SK-N-SH treated with all-trans-retinoic acid at 6 μM for 48 hours (cell line): ENCODE results near the gene BTNL9.

Source experiments
- ATAC-seq: fragments of 200-7000 bp; cut with Tn5 transposase; 3 replicates; pipeline ENCODE4 v1.9.1; 2020; ENCODE audit warnings: mild to moderate bottlenecking, moderate library complexity
- ARNTL ChIP-seq: fragments of 450-650 bp; formaldehyde crosslinking; IDR thresholded peaks from 2 replicates; pipeline ENCODE4 v1.5.0; 2020; ENCODE audit warnings: low read depth, mild to moderate bottlenecking, moderate library complexity, borderline replicate concordance
- BACH2 ChIP-seq: fragments of 250-450 bp; sonication (Bioruptor Pico); IDR thresholded peaks from 2 replicates; pipeline ENCODE4 v1.9.0; 2021; ENCODE audit warnings: mild to moderate bottlenecking, borderline replicate concordance
- CREB5 ChIP-seq: fragments of 250-450 bp; sonication (Bioruptor Pico); IDR thresholded peaks from 2 replicates; pipeline ENCODE4 v1.5.1; 2020; ENCODE audit warnings: low read depth, mild to moderate bottlenecking, moderate library complexity
- ESRRG ChIP-seq: fragments of 250-450 bp; sonication (Bioruptor Pico); IDR thresholded peaks from 2 replicates; pipeline ENCODE4 v1.6.1; 2021; ENCODE audit warnings: mild to moderate bottlenecking
- GLIS3 ChIP-seq: fragments of 250-450 bp; sonication (Bioruptor Pico); IDR thresholded peaks from 2 replicates; pipeline ENCODE4 v1.5.0; 2020; ENCODE audit warnings: mild to moderate bottlenecking, moderate library complexity
- ISL1 ChIP-seq: fragments of 250-450 bp; sonication (Bioruptor Pico); IDR thresholded peaks from 2 replicates; pipeline ENCODE4 v2.1.2; 2022; ENCODE audit warnings: mild to moderate bottlenecking, moderate library complexity
- OSR1 ChIP-seq: fragments of 250-450 bp; sonication (Bioruptor Pico); IDR thresholded peaks from 2 replicates; pipeline ENCODE4 v1.8.0; 2022; ENCODE audit warnings: moderate library complexity, mild to moderate bottlenecking, inconsistent platforms
- PATZ1 ChIP-seq: fragments of 250-450 bp; sonication (Bioruptor Pico); IDR thresholded peaks from 2 replicates; pipeline ENCODE4 v1.8.0; 2020; ENCODE audit warnings: mild to moderate bottlenecking, moderate library complexity, borderline replicate concordance
- POU6F1 ChIP-seq: fragments of 250-450 bp; sonication (Bioruptor Pico); IDR thresholded peaks from 2 replicates; pipeline ENCODE4 v1.8.0; 2021; ENCODE audit warnings: low read depth, mild to moderate bottlenecking, moderate library complexity, borderline replicate concordance
- RARB ChIP-seq: fragments of 250-450 bp; sonication (Bioruptor Pico); IDR thresholded peaks from 2 replicates; pipeline ENCODE4 v1.8.0; 2021; ENCODE audit warnings: mild to moderate bottlenecking, moderate library complexity
- SNAI2 ChIP-seq: fragments of 250-450 bp; sonication (Bioruptor Pico); IDR thresholded peaks from 2 replicates; pipeline ENCODE4 v1.5.0; 2020; ENCODE audit warnings: mild to moderate bottlenecking, moderate library complexity
- TCF4 ChIP-seq: fragments of 250-450 bp; sonication (Bioruptor Pico); IDR thresholded peaks from 2 replicates; pipeline ENCODE4 v1.8.0; 2021; ENCODE audit warnings: mild to moderate bottlenecking, moderate library complexity, borderline replicate concordance
- TOX ChIP-seq: fragments of 250-450 bp; sonication (Bioruptor Pico); IDR thresholded peaks from 2 replicates; pipeline ENCODE4 v1.8.0; 2021; ENCODE audit warnings: mild to moderate bottlenecking, moderate library complexity, borderline replicate concordance
- TSHZ2 ChIP-seq: fragments of 250-450 bp; sonication (Bioruptor Pico); IDR thresholded peaks from 2 replicates; pipeline ENCODE4 v1.5.0; 2020; ENCODE audit warnings: mild to moderate bottlenecking, moderate library complexity
- ZC3H10 ChIP-seq: fragments of 250-450 bp; sonication (Bioruptor Pico); IDR thresholded peaks from 2 replicates; pipeline ENCODE4 v1.5.1; 2021; ENCODE audit warnings: mild to moderate bottlenecking, moderate library complexity
- ZFP3 ChIP-seq: fragments of 250-450 bp; sonication (Bioruptor Pico); IDR thresholded peaks from 2 replicates; pipeline ENCODE4 v1.5.0; 2020; ENCODE audit warnings: mild to moderate bottlenecking, moderate library complexity
- ZFP30 ChIP-seq: fragments of 450-650 bp; formaldehyde crosslinking; IDR thresholded peaks from 2 replicates; pipeline ENCODE4 v1.5.0; 2022; ENCODE audit warnings: mild to moderate bottlenecking, moderate library complexity
- ZNF565 ChIP-seq: fragments of 450-650 bp; formaldehyde crosslinking; conservative IDR thresholded peaks from 2 replicates; pipeline ENCODE4 v1.5.0; 2020; ENCODE audit warnings: low read depth, mild to moderate bottlenecking, moderate library complexity
- ZNF70 ChIP-seq: fragments of 450-650 bp; formaldehyde crosslinking; IDR thresholded peaks from 2 replicates; pipeline ENCODE4 v1.5.0; 2020; ENCODE audit warnings: mild to moderate bottlenecking, moderate library complexity
- ZNF8 ChIP-seq: fragments of 450-650 bp; formaldehyde crosslinking; IDR thresholded peaks from 2 replicates; pipeline ENCODE4 v1.5.0; 2020; ENCODE audit warnings: mild to moderate bottlenecking, moderate library complexity
- TF ChIP-seq, protein P1 (sequence below): fragments of 250-450 bp; sonication (Bioruptor Pico); IDR thresholded peaks from 2 replicates; pipeline ENCODE4 v1.5.1; 2021; ENCODE audit warnings: mild to moderate bottlenecking, moderate library complexity

BTNL9 gene

DNA sequence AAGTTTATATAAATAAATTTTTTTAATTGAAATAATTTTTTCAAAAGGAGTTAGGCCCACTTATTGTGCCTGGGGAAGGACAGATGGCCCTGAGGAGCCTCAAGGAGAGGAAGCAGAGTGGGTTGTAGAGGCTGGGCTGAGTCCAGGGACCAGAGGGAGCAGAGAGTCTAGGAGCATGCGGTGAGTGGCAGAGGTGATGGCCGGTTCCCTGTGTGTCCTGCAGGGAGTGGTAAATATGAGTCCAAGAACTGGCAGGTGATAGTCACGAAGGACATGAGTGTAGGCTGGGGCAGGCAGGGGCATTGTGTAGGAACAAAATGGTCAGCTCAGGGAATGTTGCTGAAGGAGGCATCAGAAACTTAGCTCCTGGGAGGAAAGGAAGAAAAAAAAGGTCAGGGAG, 8.3 kb upstream of the BTNL9 start (continued):
- TF ChIP-seq PATZ1 (CRISPR knock-in tag) (no peak), TOX (CRISPR knock-in tag) (no peak), OSR1 (no peak), ZFP3 (CRISPR knock-in tag) (no peak), ZNF8 (CRISPR knock-in tag) (no peak)

GRCh38 chr5:181035991-181036815, 3.9 kb upstream of the BTNL9 start:
- TF ChIP-seq TSHZ2 (no peak), ZC3H10 (no peak), ISL1 (CRISPR knock-in tag) (no peak), CREB5 (CRISPR knock-in tag) (no peak), SNAI2 (CRISPR knock-in tag) (no peak), GLIS3 (CRISPR knock-in tag) (no peak), ZFP30 (CRISPR knock-in tag) (no peak), ARNTL (CRISPR knock-in tag) (no peak), POU6F1 (CRISPR knock-in tag) (no peak), RARB (CRISPR knock-in tag) (no peak), ZNF70 (no peak), ZNF565 (CRISPR knock-in tag) (no peak), ESRRG (no peak), TOX (CRISPR knock-in tag) (no peak), ZNF8 (CRISPR knock-in tag) (no peak), TCF4 (CRISPR knock-in tag) (no peak), BACH2 (CRISPR knock-in tag) (no peak), ZFP3 (CRISPR knock-in tag) (no peak), PATZ1 (CRISPR knock-in tag) (no peak)
- TF ChIP-seq, protein P1, sequence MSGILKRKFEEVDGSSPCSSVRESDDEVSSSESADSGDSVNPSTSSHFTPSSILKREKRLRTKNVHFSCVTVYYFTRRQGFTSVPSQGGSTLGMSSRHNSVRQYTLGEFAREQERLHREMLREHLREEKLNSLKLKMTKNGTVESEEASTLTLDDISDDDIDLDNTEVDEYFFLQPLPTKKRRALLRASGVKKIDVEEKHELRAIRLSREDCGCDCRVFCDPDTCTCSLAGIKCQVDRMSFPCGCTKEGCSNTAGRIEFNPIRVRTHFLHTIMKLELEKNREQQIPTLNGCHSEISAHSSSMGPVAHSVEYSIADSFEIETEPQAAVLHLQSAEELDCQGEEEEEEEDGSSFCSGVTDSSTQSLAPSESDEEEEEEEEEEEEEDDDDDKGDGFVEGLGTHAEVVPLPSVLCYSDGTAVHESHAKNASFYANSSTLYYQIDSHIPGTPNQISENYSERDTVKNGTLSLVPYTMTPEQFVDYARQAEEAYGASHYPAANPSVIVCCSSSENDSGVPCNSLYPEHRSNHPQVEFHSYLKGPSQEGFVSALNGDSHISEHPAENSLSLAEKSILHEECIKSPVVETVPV (CRISPR knock-in tag): no peak
- TF ChIP-seq, all 23 proteins: peak for 0
- no peak for ATAC-seq
